M059J (cell line): ENCODE measurements around the gene HEMK1. TPM values are rescaled to one million over a fixed set of nuclear protein-coding genes. Genes with fewer than 3 reads are reported as not detected.
A peak's percentile ranks its signal among the peaks of the same experiment; 100 is the strongest.

Experiments used
- DNase-seq: peaks from one replicate; pipeline ENCODE4 v3.0.0-alpha.2; 2012; ENCODE audit warnings: low read depth
- total RNA-seq: library from RNA; depleted of rRNA; stranded (reverse); fragments of >200 nt; shearing (Covaris generic); gene quantifications from 2 replicates; pipeline ENCODE4 v1.2.3, GENCODE V29; 2014

HEMK1 gene
- total RNA-seq, 1 experiment from 2014 or later = 7.3 TPM

- DNase-seq = no peak
Measured at GRCh38 chr3:50612970-50613846, 43.9 kb downstream of the HEMK1 start.

GRCh38 chr3:50615190-50615589 lies 45.9 kb downstream of the HEMK1 start:
- DNase-seq = no peak

DNA sequence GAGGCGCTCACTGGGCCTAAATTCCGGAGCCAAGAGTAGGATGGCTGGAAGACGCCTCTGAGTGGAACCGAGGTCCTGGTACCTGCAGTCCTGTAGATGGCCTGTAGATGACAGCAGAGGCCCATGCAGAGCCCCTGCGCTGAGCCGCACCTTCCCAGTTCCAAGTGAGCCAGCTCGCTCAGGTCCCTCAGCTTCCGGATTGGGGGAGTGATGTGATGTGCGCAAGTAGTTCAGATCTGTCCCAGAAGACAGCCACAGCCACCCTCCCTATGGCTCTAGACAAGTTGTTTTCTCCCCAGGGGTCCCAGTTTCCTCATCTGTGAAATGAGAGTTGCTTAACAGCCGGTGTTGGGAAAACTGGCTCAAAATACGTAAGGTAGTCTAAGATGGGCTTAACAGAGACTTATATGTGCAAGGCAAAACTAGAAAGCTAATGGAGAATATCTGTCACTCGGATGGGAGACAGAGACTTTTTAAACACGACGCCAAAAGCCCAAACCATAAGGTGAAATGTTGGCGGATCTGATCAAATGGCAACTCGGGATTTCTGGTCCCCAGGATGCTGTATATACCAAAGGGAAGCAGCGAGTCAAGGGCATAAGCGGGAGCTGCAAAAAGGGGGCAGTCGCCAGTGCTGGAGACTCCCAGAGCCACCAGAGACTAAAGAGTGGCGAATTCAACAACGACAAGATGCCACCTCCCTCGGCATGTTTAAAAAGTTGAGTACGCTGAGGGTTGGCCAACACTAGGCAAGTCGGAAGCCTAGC lies 46.9 kb downstream of the HEMK1 start:
- DNase-seq = peak; percentile 74

DNA sequence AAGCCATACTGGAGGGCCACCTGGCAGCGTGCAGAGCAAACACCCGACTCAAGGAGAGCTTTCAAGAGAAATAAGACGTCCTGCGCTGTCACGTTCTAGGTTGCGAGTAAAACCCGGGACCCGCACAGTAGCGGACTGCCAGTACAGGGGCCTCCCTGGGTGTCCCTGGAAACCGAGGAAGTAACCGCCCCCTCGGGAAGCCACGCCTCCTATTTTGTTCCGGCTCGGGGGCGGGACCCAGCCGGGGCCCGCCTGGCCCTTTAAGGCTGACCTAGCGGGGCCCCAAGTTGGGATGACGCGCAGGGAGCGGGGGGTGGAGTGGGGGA lies 47.4 kb downstream of the HEMK1 start:
- DNase-seq = peak; percentile 85

GRCh38 chr3:50617096-50617791 lies 47.9 kb downstream of the HEMK1 start, which contains the start of gene MAPKAPK3:
TSS of gene MAPKAPK3 (plus strand) at chr3:50617151. CDS start at chr3:50617566, 415 bp downstream.
- peak; percentile 28 for DNase-seq

DNA sequence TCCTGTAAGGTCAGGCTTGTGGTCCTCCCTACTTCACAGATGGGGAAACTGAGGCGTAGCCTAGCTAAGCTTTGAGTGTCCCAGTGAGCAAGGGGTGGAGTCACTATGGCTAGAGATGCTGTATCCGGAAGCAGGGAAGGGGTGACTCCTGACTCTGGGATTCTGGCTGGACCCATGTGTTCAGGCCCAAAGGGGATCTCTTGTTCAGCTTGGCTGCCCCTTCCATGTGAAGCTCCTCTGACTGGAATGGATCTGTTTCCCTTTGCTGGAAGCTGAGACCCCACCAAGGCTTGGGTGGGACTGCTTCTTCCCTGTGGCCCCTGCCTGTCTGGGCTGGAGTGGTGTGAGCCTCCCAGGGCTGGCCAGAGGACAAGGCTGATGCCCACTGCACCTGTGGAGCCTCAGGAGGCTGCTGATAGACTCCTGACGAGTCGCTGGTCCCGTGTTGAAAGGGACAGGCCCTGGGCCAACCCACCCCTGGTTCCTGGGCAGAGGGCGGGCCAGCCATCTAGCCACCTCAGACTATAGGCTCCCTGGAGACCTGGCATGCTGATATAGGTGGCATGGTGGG lies 48.7 kb downstream of the HEMK1 start:
- DNase-seq = no peak

- DNase-seq = no peak
Measured at GRCh38 chr3:50620420-50620819, 51.1 kb downstream of the HEMK1 start.

- peak; percentile 86 for DNase-seq
Measured at GRCh38 chr3:50620820-50621219, 51.5 kb downstream of the HEMK1 start.

DNA sequence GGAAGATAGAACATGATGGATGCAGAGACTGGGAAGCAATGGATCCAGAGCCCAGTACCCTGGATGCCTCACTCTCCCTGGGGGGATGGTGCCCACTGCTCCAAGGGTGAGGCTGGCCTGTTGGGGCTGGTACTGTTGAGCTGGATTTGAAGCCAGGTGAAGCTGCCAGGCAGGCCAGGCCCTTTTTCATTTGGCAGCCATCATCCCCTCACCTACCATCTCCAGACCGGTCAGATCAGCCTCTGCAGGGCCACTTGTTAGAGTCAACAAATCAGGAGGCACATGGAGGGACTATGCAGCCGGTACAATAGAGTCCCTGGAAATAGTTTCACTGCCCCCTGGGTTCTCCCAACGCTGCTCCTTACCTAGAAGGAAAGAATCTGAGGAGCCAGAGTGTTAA lies 53.6 kb downstream of the HEMK1 start:
- DNase-seq = no peak

- peak; percentile 40 for DNase-seq
Measured at GRCh38 chr3:50623840-50624474, 54.6 kb downstream of the HEMK1 start.

GRCh38 chr3:50624634-50625033 lies 55.3 kb downstream of the HEMK1 start:
- DNase-seq = peak; percentile 72

DNA sequence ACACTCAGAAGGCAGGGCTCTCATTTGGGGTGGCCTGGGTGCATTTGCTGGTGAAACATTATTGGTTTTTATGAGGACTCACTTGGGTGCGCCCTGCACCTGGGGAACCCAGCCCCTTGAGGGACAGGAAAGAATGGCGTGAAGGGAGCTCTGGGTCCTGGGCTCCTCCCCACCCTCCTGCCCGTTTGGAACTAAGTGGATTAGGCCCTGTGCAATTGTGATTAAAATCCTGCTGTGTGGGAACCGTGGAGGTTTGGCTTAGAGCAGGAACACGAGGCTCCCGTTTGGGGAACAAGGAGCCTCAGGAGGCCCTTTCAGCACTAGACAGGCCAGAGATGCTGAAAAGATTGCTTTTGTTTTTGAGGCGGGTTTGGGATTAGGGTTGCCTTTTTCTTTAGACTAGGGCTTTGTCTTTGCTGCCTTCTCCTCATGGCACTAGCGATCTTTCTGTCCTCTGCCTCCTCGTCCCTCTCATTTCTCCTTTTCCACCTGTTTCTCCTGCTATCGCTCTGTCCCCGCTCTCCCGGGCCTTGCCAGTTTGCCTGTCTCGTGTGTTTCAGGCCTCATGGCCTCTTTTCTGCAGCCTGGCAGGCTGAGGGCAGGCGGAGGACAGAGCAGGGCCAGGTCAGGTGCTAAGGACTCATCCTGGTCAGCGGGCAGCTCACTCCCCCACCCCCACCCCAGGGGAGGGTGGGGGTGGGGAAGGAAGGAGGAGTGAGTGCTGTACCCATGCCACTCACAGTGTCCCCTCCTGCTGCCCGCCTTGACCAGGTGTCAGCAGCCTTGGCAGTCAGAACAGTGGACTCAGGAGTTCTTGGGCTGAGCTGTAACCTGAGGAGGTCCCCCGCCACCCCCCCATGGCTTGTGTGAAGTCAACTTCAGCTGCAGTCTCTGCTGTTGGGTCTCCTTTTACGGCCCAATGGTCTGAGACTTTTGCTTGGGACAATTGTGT lies 56.2 kb downstream of the HEMK1 start:
- DNase-seq = no peak

DNA sequence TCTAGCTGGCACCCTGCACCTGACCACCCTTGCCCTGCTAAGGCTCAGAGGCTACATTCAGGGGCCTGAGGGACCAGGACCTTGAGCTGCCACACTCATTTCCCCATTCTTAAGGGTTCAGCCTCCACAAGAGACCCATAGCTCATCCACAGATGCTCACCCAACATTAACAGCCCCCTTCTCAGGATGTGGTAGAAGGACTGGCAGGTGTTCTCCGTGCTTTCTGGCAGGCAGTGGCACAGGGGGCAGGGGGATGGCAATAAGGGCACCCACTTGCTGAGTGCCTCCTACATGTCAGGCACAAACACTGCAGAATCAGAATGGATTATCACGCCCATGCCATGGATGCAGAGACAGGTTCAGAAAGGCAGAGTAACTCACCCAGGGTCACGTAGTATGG lies 57.1 kb downstream of the HEMK1 start:
- no peak for DNase-seq

DNA sequence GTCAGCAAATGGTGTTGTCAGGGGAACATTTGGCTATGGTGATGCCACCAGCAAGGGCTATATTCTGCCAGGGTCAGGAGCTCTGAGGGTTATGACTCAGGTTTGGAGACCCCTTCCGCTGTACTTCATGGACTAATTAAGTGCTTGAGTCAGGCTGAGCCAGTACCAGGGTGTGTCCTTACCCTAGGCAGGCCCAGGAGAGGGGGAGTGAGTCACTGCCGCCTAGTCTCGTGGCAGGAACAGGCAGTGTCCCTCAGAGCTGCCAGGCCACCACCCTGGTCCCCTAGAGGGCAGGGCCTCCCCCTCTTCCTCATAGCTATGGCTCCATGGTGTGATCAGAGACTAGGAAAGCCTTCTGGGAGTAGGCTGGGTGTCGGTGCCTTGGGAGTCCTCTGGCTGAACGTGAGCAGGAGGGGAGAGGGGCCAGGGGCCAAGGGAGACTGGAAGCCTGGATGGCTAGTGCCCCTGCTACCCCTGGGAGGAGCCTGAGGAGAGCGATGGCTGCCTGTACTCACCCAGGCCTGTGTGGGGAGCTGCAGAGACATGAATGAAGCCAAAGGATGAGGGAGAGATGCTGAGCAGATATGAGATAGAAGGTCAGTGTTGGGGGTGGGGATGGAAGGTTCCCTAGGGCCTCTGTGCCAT lies 58.2 kb downstream of the HEMK1 start:
- DNase-seq = peak; percentile 95

GRCh38 chr3:50628601-50629000 lies 59.3 kb downstream of the HEMK1 start:
- no peak for DNase-seq

DNA sequence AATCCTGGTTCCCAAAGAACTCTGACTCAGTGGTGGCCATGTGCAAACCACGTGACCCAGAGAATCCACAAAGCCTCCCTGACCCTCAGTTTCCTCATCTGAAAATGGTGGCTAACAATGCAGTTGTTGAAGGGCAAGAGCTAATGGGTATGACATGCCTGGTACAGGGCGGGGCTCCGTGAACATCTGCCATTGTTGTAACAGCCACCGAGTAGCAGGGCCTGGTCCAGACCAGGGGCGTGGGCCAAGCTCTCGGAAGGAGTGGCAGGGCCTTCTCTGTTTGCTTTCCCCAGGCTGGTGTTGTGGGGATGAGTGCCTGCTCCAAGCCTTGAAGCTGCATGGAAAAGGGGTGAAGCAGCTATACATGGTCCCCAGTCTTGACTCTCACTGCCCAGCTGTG lies 61.1 kb downstream of the HEMK1 start:
- DNase-seq = no peak

GRCh38 chr3:50630877-50631276 lies 61.6 kb downstream of the HEMK1 start:
- peak; percentile 79 for DNase-seq

GRCh38 chr3:50632450-50632849 lies 63.1 kb downstream of the HEMK1 start:
- peak; percentile 88 for DNase-seq

DNA sequence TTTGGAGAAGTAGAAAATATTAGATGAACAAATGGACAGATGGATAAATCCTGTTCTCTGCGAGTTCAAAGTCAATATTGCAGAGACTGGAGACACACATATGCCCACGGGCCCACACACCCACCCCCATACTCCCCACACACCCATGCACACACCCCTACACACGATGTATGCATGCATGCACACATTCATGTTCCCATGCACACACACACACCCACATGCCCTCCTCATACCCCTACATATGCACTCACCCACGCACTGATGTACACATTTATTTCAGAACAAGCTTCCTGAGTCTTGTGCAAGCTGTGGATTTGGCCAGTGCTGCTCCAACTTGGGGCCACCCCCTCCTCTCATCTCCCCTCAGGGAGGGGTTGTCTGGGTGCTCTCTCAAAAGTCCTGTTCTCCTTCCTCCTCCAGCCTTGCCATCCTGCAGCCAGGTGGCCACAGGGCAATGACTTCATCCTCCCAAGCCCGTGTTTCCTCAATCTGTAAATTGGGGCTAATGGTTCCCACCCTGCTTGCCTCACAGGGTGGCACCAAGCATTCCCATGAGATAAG lies 64.0 kb downstream of the HEMK1 start:
- no peak for DNase-seq

GRCh38 chr3:50635066-50635465 lies 65.7 kb downstream of the HEMK1 start:
- DNase-seq = no peak
